HCT116 (cell line): ENCODE measurements around the gene ORAI2. TPM values are rescaled to one million over a fixed set of nuclear protein-coding genes. Genes with fewer than 3 reads are reported as not detected.

Experiments
- ATAC-seq: fragments of 200-7000 bp; cut with Tn5 transposase; 2 replicates; pipeline ENCODE4 v1.9.1; 2020; ENCODE audit warnings: mild to moderate bottlenecking, moderate library complexity
- BruUV-seq: library from RNA; stranded (reverse); fragments of 400-500 nt; replicated peaks from 2 replicates; lab custom pipeline; 2021; lab: Mats Ljungman, UMichigan
- CTCF ChIA-PET: fragments of 300-600 bp; sonication (Branson Sonifier 250); formaldehyde crosslinking; loops from one replicate; lab custom pipeline; 2021; ENCODE audit warnings: antibody characterized with exemption; lab: Charles Lee
- POLR2A ChIA-PET: fragments of 300-600, 350-600 bp; sonication (Branson Sonifier 250); formaldehyde crosslinking; loops from one replicate; lab custom pipeline; 2021; ENCODE audit warnings: antibody characterized with exemption; lab: Charles Lee
- RAD21 ChIA-PET, 2 experiments: fragments of 300-600 bp; sonication (Branson Sonifier 250); formaldehyde crosslinking; loops; one replicate each; lab custom pipeline; 2023; ENCODE audit warnings: low total read pairs in 2 of 2; ENCODE audit not compliant: uncharacterized antibody in 2 of 2, unreplicated experiment in 2 of 2, low non-redundant PET in 1 of 2; lab: Charles Lee
- DNase-seq: peaks from one replicate; pipeline ENCODE4 v3.0.0-alpha.2; 2010; ENCODE audit warnings: low read depth, low spot score
- H2AFZ ChIP-seq: fragments of 200-600 bp; shearing (Covaris generic), sonication (generic); 2 replicates; pipeline ENCODE4 v1.6.1; 2017; ENCODE audit warnings: low read depth, mixed run types, mixed read lengths, antibody characterized with exemption, low read length; ENCODE audit not compliant: poor library complexity, severe bottlenecking
- H3K27ac ChIP-seq: 2 replicates; pipeline ENCODE4 v1.5.1; 2012; ENCODE audit warnings: low read depth, low read length
- H3K27me3 ChIP-seq: fragments of 200-600 bp; sonication (generic); 2 replicates; pipeline ENCODE4 v1.6.1; 2016; ENCODE audit warnings: mixed run types, low read length, mixed read lengths; ENCODE audit not compliant: insufficient read depth
- H3K36me3 ChIP-seq, 2 experiments: fragments of 200-500 bp in 1 of 2; fragments of 200-600 bp in 1 of 2; sonication (Bioruptor generic) in 1 of 2; sonication (generic) in 1 of 2; 2 replicates each; pipeline versions ENCODE4 v1.5.1 to v1.6.1; 2014 to 2016; ENCODE audit warnings: low read length in 2 of 2, inconsistent platforms in 1 of 2, mixed read lengths in 1 of 2, mixed run types in 1 of 2; ENCODE audit not compliant: insufficient read depth in 2 of 2, control insufficient read depth in 1 of 2
- H3K4me1 ChIP-seq, 2 experiments: fragments of 200-600 bp in 1 of 2; sonication (generic) in 1 of 2; 2 replicates each; pipeline versions ENCODE4 v1.5.1 to v1.6.1; 2012 to 2017; ENCODE audit warnings: low read length in 2 of 2, inconsistent platforms in 1 of 2, mild to moderate bottlenecking in 1 of 2, mixed read lengths in 1 of 2, mixed run types in 1 of 2, moderate library complexity in 1 of 2; ENCODE audit not compliant: insufficient read depth in 2 of 2, control insufficient read depth in 1 of 2
- H3K4me2 ChIP-seq: fragments of 200-600 bp; sonication (generic); 2 replicates; pipeline ENCODE4 v1.6.1; 2017; ENCODE audit warnings: mixed run types, low read length, mixed read lengths
- H3K4me3 ChIP-seq, 2 experiments: fragments of 200-600 bp in 1 of 2; sonication (generic) in 1 of 2; replicated peaks in 1 of 2; 2 replicates each; pipeline ENCODE4 v1.5.1; 2011 to 2016; ENCODE audit warnings: low read length in 2 of 2, control low read depth in 1 of 2, low read depth in 1 of 2, mild to moderate bottlenecking in 1 of 2, mixed read lengths in 1 of 2, mixed run types in 1 of 2
- H3K79me2 ChIP-seq: fragments of 200-600 bp; sonication (generic); 2 replicates; pipeline ENCODE4 v1.6.1; 2017; ENCODE audit warnings: mild to moderate bottlenecking, mixed run types, low read length, moderate library complexity, mixed read lengths; ENCODE audit not compliant: insufficient read depth
- H3K9ac ChIP-seq: fragments of 200-600 bp; sonication (generic); 2 replicates; pipeline ENCODE4 v1.6.1; 2016; ENCODE audit warnings: low read length, mixed read lengths
- H3K9me2 ChIP-seq: fragments of 200-600 bp; sonication (generic), shearing (Covaris generic); 2 replicates; pipeline ENCODE4 v1.6.1; 2017; ENCODE audit warnings: mixed run types, mild to moderate bottlenecking, moderate library complexity; ENCODE audit not compliant: insufficient read depth
- H3K9me3 ChIP-seq, 2 experiments: fragments of 200-500 bp in 1 of 2; fragments of 200-600 bp in 1 of 2; sonication (Bioruptor generic) in 1 of 2; sonication (generic) in 1 of 2; 2 replicates each; pipeline ENCODE4 v1.6.1; 2014 to 2017; ENCODE audit warnings: low read length in 2 of 2, mixed read lengths in 2 of 2, inconsistent platforms in 1 of 2, low read depth in 1 of 2, mild to moderate bottlenecking in 1 of 2, mixed run types in 1 of 2, moderate library complexity in 1 of 2; ENCODE audit not compliant: control insufficient read depth in 1 of 2, insufficient read depth in 1 of 2
- H4K20me1 ChIP-seq: fragments of 200-600 bp; sonication (generic), shearing (Covaris generic); 2 replicates; pipeline ENCODE4 v1.6.1; 2017; ENCODE audit warnings: mixed run types, mild to moderate bottlenecking, moderate library complexity; ENCODE audit not compliant: insufficient read depth
- EGR1 ChIP-seq: IDR thresholded peaks from 2 replicates; pipeline ENCODE4 v1.6.1; 2012; ENCODE audit warnings: low read depth
- ELF1 ChIP-seq: IDR thresholded peaks from 2 replicates; pipeline ENCODE4 v1.6.1; 2012; ENCODE audit warnings: low read depth, borderline replicate concordance
- EZH2 ChIP-seq: fragments of 200-600 bp; sonication (generic); IDR thresholded peaks from 2 replicates; pipeline ENCODE4 v1.6.1; 2017; ENCODE audit warnings: antibody characterized with exemption, mixed run types
- JUND ChIP-seq: IDR thresholded peaks from 2 replicates; pipeline ENCODE4 v1.6.1; 2012
- POLR2A ChIP-seq: IDR thresholded peaks from 2 replicates; pipeline ENCODE4 v1.7.0; 2011; ENCODE audit warnings: borderline replicate concordance; ENCODE audit not compliant: insufficient read depth, insufficient read length; ENCODE audit errors: extremely low read depth
- POLR2AphosphoS5 ChIP-seq: IDR thresholded peaks from 2 replicates; pipeline ENCODE4 v1.6.1; 2011; ENCODE audit warnings: mild to moderate bottlenecking, low read depth, low read length, moderate library complexity
- RAD21 ChIP-seq: IDR thresholded peaks from 2 replicates; pipeline ENCODE4 v1.6.1; 2012; ENCODE audit warnings: low read depth, mild to moderate bottlenecking
- SIN3A ChIP-seq: IDR thresholded peaks from 2 replicates; pipeline ENCODE4 v1.6.1; 2012; ENCODE audit warnings: low read depth
- SRF ChIP-seq: IDR thresholded peaks from 2 replicates; pipeline ENCODE4 v1.6.1; 2012; ENCODE audit warnings: low read depth
- TCF7L2 ChIP-seq: IDR thresholded peaks from 2 replicates; pipeline ENCODE4 v1.7.0; 2011; ENCODE audit warnings: borderline replicate concordance, inconsistent platforms; ENCODE audit not compliant: insufficient read depth, insufficient read length; ENCODE audit errors: extremely low read depth
- intact Hi-C: fragments of 100-400 bp; cut with micrococcal nuclease; formaldehyde crosslinking; loops from 2 replicates; pipeline ENCODE4 v1.10.0; 2022
- total RNA-seq: library from RNA; stranded (reverse); gene quantifications from one replicate; pipeline ENCODE4 v1.2.1, GENCODE V29; 2021; ENCODE audit not compliant: unreplicated experiment

ORAI2 gene
- total RNA-seq, 1 experiment from 2014 or later: 13.2 TPM

- no peaks in the 10 kb centered on the region; a peak in 1 of 4 replicates for H3K36me3 ChIP-seq
- ChIA-PET RAD21 (no interaction called here), POLR2A (no interaction called here)
Measured at GRCh38 chr7:102467581-102468477, 34.5 kb downstream of the ORAI2 start.

GRCh38 chr7:102468478-102469350 is 35.3 kb downstream of the ORAI2 start:
- H3K27ac ChIP-seq: no peak overlapping the region
- H3K36me3 ChIP-seq: no peaks in the 10 kb centered on the region; a peak in 2 of 4 replicates
- BruUV-seq: no TSS peak
- H3K79me2 ChIP-seq: peaks cover 17% of the 10 kb centered on the region
- H3K4me1 ChIP-seq: peaks cover 2 to 13% of the 10 kb centered on the region in 2 experiments; a peak in 2 of 4 replicates
- H3K4me3 ChIP-seq: no peak overlapping the region
- H3K4me2 ChIP-seq: no peak overlapping the region
- ChIA-PET POLR2A (no interaction called here), RAD21 (no interaction called here), CTCF (no interaction called here)
- H2AFZ ChIP-seq: no peak overlapping the region
- DNase-seq (no peak), ATAC-seq (no peak)
- H4K20me1 ChIP-seq: no peaks in the 10 kb centered on the region
- H3K9ac ChIP-seq: no peak overlapping the region
- H3K27me3 ChIP-seq: no peaks in the 10 kb centered on the region
- H3K9me2 ChIP-seq: no peaks in the 10 kb centered on the region
- intact Hi-C loops: no loop called here
- TF ChIP-seq JUND (no peak), POLR2A (no peak), ELF1 (no peak), EZH2 (no peak)
- H3K9me3 ChIP-seq: no peaks in the 10 kb centered on the region

More at GRCh38 chr7:102467581-102468477, 34.5 kb downstream of the ORAI2 start:
- Histone ChIP-seq H3K27ac (no peak overlapping the region), H3K9me3 (no peaks in the 10 kb centered on the region), H3K4me2 (no peak overlapping the region), H3K27me3 (no peaks in the 10 kb centered on the region), H2AFZ (no peak overlapping the region), H3K4me3 (no peak overlapping the region), H3K9ac (no peak overlapping the region), H3K9me2 (no peaks in the 10 kb centered on the region), H4K20me1 (no peaks in the 10 kb centered on the region), H3K79me2 (peaks cover 26% of the 10 kb centered on the region), H3K4me1 (peaks cover 5 to 17% of the 10 kb centered on the region in 2 experiments; a peak in 2 of 4 replicates)
- ATAC-seq (no peak), DNase-seq (no peak)
- BruUV-seq: no TSS peak
- TF ChIP-seq SRF (no peak), POLR2A (no peak), EGR1 (no peak), POLR2AphosphoS5 (no peak), TCF7L2 (no peak), JUND (no peak), SIN3A (no peak), RAD21 (no peak)
- intact Hi-C loops: no loop called here
- CTCF ChIA-PET: no interaction called here
